ENCODE data around the gene DNAH2. TPM values are rescaled to one million over a fixed set of nuclear protein-coding genes. Genes with fewer than 3 reads are reported as not detected.

Gene DNAH2
- total and polyA plus RNA-seq, 2 donors (not counting 3 experiments of a cell fraction or from before 2014, with no cell fraction given) = 0.10 to 0.11 TPM

DNA sequence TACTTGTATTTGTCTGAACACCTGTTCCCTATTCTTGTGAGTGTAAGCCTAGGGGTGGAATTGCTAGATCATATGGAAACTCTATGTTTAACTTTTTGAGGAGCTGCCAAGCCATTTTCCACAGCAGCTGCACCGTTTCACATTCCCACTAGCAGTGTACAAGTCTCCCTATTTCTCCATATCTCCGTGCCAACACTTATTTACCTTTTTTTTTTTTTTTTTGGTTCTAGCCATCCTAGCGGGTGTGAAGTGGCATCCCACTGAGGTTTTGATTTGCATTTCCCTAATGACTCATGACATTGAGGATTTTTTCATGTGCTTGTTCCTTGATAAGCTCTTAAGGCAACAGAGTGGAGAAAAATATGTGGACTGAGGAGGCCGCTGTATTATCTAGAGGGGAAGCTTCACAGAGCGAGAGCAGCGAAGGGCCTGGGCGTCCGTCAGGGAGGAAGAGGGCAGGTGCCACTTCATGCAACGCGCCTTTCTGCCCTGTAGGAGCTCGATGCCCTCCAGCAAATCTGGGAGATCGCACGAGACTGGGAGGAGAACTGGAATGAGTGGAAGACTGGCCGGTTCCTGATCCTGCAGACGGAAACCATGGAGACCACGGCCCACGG lies 50.0 kb downstream of the DNAH2 start:
- Histone ChIP-seq H3K9me3 (replicated peaks; ENCODE audit: control insufficient read depth, insufficient read depth, low read length) (no peaks in the 10 kb centered on the region), H3K4me1 (ENCODE audit: control insufficient read depth, extremely low read depth, insufficient read depth, low read length) (no peaks in the 10 kb centered on the region), H3K4me2 (ENCODE audit: insufficient read depth, low read length) (no peak overlapping the region), H3K9me1 (replicated peaks; ENCODE audit: control insufficient read depth, extremely low read depth, insufficient read depth, low read length) (no peaks in the 10 kb centered on the region), H3K9ac (replicated peaks; ENCODE audit: extremely low read depth, insufficient read depth, low read length) (no peak overlapping the region), H3K36me3 (ENCODE audit: control insufficient read depth in 2 of 2, extremely low read depth in 1 of 2, insufficient read depth in 2 of 2, low read length in 2 of 2) (no peaks in the 10 kb centered on the region), H4K20me1 (replicated peaks; ENCODE audit: control insufficient read depth, extremely low read depth, insufficient read depth, low read length) (no peaks in the 10 kb centered on the region), H3K27ac (ENCODE audit: insufficient read depth, low read depth, low read length) (no peak overlapping the region), H3K4me3 (replicated peaks in 1 of 3; ENCODE audit: insufficient read depth in 1 of 3, low read depth in 1 of 3, low read length in 3 of 3) (no peak overlapping the region), H3K79me2 (ENCODE audit: control insufficient read depth, insufficient read depth, low read length) (no peaks in the 10 kb centered on the region), H2AFZ (ENCODE audit: low read depth, low read length) (no peak overlapping the region), H3K27me3 (ENCODE audit: control insufficient read depth in 2 of 2, insufficient read depth in 2 of 2, low read length in 2 of 2) (peaks cover 0 to 9% of the 10 kb centered on the region in 2 experiments)
- dilution Hi-C loops (cut with MboI; ENCODE audit: extremely low pct_ligation_motif_present, low sequenced_read_pairs) = no loop called here
- ChIA-PET CTCF (interaction anchor here (0.6 to 1.3 kb wide), 6 partner anchors 9 to 277 kb away, joined by 3 to 5 read pairs (median 3); no protein-coding TSS in a partner anchor), POLR2A (no interaction called here)
- BruUV-seq (replicated peaks) = no TSS peak
- intact Hi-C loops (cut with micrococcal nuclease) = no loop called here
- TF ChIP-seq GATA2 (IDR thresholded peaks at IDR 0.05; ENCODE audit: insufficient read depth, insufficient read length, low read depth, low read length) = no peak
- DNase-seq (ENCODE audit: low read depth, low spot score) (no peak), FAIRE-seq (no peak)

DNA sequence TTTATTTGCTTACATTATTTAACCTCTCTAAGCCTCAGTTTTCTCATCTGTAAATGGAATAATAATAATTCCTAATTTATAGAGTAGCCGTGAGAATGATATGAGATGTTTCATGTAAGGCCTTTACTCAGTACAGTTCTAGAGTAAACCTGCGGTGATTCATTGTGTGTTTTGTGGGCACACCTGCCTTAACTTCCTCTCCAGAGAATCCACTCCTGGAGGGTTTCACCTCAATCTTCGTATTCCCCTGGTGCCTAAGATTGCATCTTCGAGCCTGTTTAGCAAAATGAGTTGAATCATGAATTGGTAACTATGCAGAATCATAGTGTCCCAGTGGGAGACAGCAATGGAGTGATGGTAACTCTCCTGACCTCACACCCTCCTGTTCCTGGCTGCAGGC lies 52.3 kb downstream of the DNAH2 start:
- no peaks in the 10 kb centered on the region for H3K79me2 ChIP-seq (ENCODE audit: control insufficient read depth, insufficient read depth, low read length)
- no peak overlapping the region for H3K9ac ChIP-seq (replicated peaks; ENCODE audit: extremely low read depth, insufficient read depth, low read length)
- ChIA-PET CTCF (interaction anchor here (0.7 to 1.6 kb wide), 3 partner anchors 9 to 31 kb away, joined by 3 to 5 read pairs (median 3); no protein-coding TSS in a partner anchor), POLR2A (no interaction called here)
- dilution Hi-C loops (cut with MboI; ENCODE audit: extremely low pct_ligation_motif_present, low sequenced_read_pairs) (no loop called here), intact Hi-C loops (cut with micrococcal nuclease) (no loop called here)
- no peaks in the 10 kb centered on the region for H4K20me1 ChIP-seq (replicated peaks; ENCODE audit: control insufficient read depth, extremely low read depth, insufficient read depth, low read length)
- no peaks in the 10 kb centered on the region for H3K4me1 ChIP-seq (ENCODE audit: control insufficient read depth, extremely low read depth, insufficient read depth, low read length)
- FAIRE-seq = no peak
- H3K36me3 ChIP-seq (ENCODE audit: control insufficient read depth in 2 of 2, extremely low read depth in 1 of 2, insufficient read depth in 2 of 2, low read length in 2 of 2) = no peaks in the 10 kb centered on the region
- no peak overlapping the region for H3K4me2 ChIP-seq (ENCODE audit: insufficient read depth, low read length)
- no peak overlapping the region for H3K4me3 ChIP-seq (replicated peaks in 1 of 3; ENCODE audit: insufficient read depth in 1 of 3, low read depth in 1 of 3, low read length in 3 of 3)
- TF ChIP-seq POLR2A (IDR thresholded peaks at IDR 0.05; ENCODE audit: low read depth, low read length) (no peak), POLR2AphosphoS5 (IDR thresholded peaks at IDR 0.05; ENCODE audit: insufficient read depth, low read depth, low read length) (no peak), MYC (IDR thresholded peaks at IDR 0.05; ENCODE audit: low read depth, low read length) (no peak), JUN (IDR thresholded peaks at IDR 0.05; ENCODE audit: borderline replicate concordance, insufficient read depth, insufficient read length, low read depth) (no peak), FOS (IDR thresholded peaks at IDR 0.05; ENCODE audit: borderline replicate concordance, insufficient read depth, low read length) (no peak), GATA2 (IDR thresholded peaks at IDR 0.05; ENCODE audit: insufficient read depth, insufficient read length, low read depth, low read length) (no peak), EZH2 (IDR thresholded peaks at IDR 0.05; ENCODE audit: borderline replicate concordance, low read depth, low read length, severe bottlenecking) (no peak)
- TF ChIP-seq, protein P1, sequence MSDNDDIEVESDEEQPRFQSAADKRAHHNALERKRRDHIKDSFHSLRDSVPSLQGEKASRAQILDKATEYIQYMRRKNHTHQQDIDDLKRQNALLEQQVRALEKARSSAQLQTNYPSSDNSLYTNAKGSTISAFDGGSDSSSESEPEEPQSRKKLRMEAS (IDR thresholded peaks at IDR 0.05; ENCODE audit: insufficient read depth, insufficient read length) = no peak
- TF ChIP-seq, protein P2, sequence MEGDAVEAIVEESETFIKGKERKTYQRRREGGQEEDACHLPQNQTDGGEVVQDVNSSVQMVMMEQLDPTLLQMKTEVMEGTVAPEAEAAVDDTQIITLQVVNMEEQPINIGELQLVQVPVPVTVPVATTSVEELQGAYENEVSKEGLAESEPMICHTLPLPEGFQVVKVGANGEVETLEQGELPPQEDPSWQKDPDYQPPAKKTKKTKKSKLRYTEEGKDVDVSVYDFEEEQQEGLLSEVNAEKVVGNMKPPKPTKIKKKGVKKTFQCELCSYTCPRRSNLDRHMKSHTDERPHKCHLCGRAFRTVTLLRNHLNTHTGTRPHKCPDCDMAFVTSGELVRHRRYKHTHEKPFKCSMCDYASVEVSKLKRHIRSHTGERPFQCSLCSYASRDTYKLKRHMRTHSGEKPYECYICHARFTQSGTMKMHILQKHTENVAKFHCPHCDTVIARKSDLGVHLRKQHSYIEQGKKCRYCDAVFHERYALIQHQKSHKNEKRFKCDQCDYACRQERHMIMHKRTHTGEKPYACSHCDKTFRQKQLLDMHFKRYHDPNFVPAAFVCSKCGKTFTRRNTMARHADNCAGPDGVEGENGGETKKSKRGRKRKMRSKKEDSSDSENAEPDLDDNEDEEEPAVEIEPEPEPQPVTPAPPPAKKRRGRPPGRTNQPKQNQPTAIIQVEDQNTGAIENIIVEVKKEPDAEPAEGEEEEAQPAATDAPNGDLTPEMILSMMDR (IDR thresholded peaks at IDR 0.05; ENCODE audit: extremely low read depth in 1 of 2, insufficient read depth in 1 of 2, low read depth in 1 of 2, low read length in 2 of 2) = no peak
- H3K27ac ChIP-seq (ENCODE audit: insufficient read depth, low read depth, low read length) = no peak overlapping the region
- BruUV-seq (replicated peaks) = no TSS peak
- no peak overlapping the region for H2AFZ ChIP-seq (ENCODE audit: low read depth, low read length)
- no peaks in the 10 kb centered on the region for H3K9me1 ChIP-seq (replicated peaks; ENCODE audit: control insufficient read depth, extremely low read depth, insufficient read depth, low read length)
- no peak for DNase-seq (ENCODE audit: low read depth, low spot score)
- peaks cover 0 to 11% of the 10 kb centered on the region in 2 experiments for H3K27me3 ChIP-seq (ENCODE audit: control insufficient read depth in 2 of 2, insufficient read depth in 2 of 2, low read length in 2 of 2)
- no peaks in the 10 kb centered on the region for H3K9me3 ChIP-seq (replicated peaks; ENCODE audit: control insufficient read depth, insufficient read depth, low read length)
